Epithelial cell of prostate (primary cell): ENCODE measurements around the gene TGM5.
A peak's percentile ranks its signal among the peaks of the same experiment; 100 is the strongest.
"Not testable (repeated sequence)": the region's sequence is repeated elsewhere in the genome, so short reads cannot be mapped to it uniquely, and the experiment has no call there.

Source experiments
- DNase-seq: peaks from one replicate; pipeline ENCODE4 v3.0.0-alpha.2; 2011; ENCODE audit warnings: low read depth, low spot score
- H3K27ac ChIP-seq: fragments of 450-650 bp; 2 replicates; pipeline ENCODE4 v1.5.1; 2017; ENCODE audit warnings: mild to moderate bottlenecking

Gene TGM5

GRCh38 chr15:43251185-43251870, 15.4 kb downstream of the TGM5 start:
- peak overlapping the region; percentile 41 for H3K27ac ChIP-seq
- no peak for DNase-seq

- H3K27ac ChIP-seq = peak overlapping the region; percentile 41
- peak; percentile 45 for DNase-seq
Measured at GRCh38 chr15:43250785-43251184, 15.9 kb downstream of the TGM5 start.

GRCh38 chr15:43249699-43250203, 17.0 kb downstream of the TGM5 start:
- no peak for DNase-seq
- no peak overlapping the region for H3K27ac ChIP-seq

- H3K27ac ChIP-seq = no peak overlapping the region
- DNase-seq = no peak
Measured at GRCh38 chr15:43249236-43249635, 17.5 kb downstream of the TGM5 start.

GRCh38 chr15:43246261-43246774, 20.4 kb downstream of the TGM5 start:
- DNase-seq = no peak
- H3K27ac ChIP-seq = no peak overlapping the region

- no peak for DNase-seq
- H3K27ac ChIP-seq = no peak overlapping the region
Measured at GRCh38 chr15:43244092-43244491, 22.6 kb downstream of the TGM5 start.

- DNase-seq = no peak
- H3K27ac ChIP-seq = no peak overlapping the region
Measured at GRCh38 chr15:43243020-43243645, 23.6 kb downstream of the TGM5 start.

GRCh38 chr15:43242616-43243015, 24.1 kb downstream of the TGM5 start:
- DNase-seq = no peak

GRCh38 chr15:43241100-43241499, 25.6 kb downstream of the TGM5 start:
- H3K27ac ChIP-seq = no peak overlapping the region
- no peak for DNase-seq

More at GRCh38 chr15:43242616-43243015, 24.1 kb downstream of the TGM5 start:
- no peak overlapping the region for H3K27ac ChIP-seq

- no peak for DNase-seq
- no peak overlapping the region for H3K27ac ChIP-seq
Measured at GRCh38 chr15:43239732-43240491, 26.8 kb downstream of the TGM5 start.

- DNase-seq = no peak
- no peak overlapping the region for H3K27ac ChIP-seq
Measured at GRCh38 chr15:43238671-43239131, 28.0 kb downstream of the TGM5 start.

- no peak overlapping the region for H3K27ac ChIP-seq
- no peak for DNase-seq
Measured at GRCh38 chr15:43237842-43238470, 28.8 kb downstream of the TGM5 start.

GRCh38 chr15:43235536-43235935, 31.2 kb downstream of the TGM5 start:
- DNase-seq = no peak
- H3K27ac ChIP-seq = no peak overlapping the region

- H3K27ac ChIP-seq = no peak overlapping the region
- DNase-seq = no peak
Measured at GRCh38 chr15:43232289-43232874, 34.3 kb downstream of the TGM5 start.

GRCh38 chr15:43230640-43231115, 36.0 kb downstream of the TGM5 start:
- DNase-seq = no peak
- no peak overlapping the region for H3K27ac ChIP-seq

- no peak for DNase-seq
- no peak overlapping the region for H3K27ac ChIP-seq
Measured at GRCh38 chr15:43229977-43230376, 36.8 kb downstream of the TGM5 start.

GRCh38 chr15:43226436-43227305, 40.1 kb downstream of the TGM5 start:
- DNase-seq = no peak
- no peak overlapping the region for H3K27ac ChIP-seq

GRCh38 chr15:43225950-43226255, 40.8 kb downstream of the TGM5 start:
- not testable (repeated sequence) for DNase-seq, H3K27ac ChIP-seq
